Left renal pelvis (tissue), 4 donors: ENCODE measurements around the gene PID1. TPM values are rescaled to one million over a fixed set of nuclear protein-coding genes. Genes with fewer than 3 reads are reported as not detected.

Source experiments
- DNase-seq, 4 donors: peaks; one replicate each; pipeline ENCODE4 v3.0.0-alpha.2; 2013; ENCODE audit warnings: low read depth in 4 of 4, low spot score in 3 of 4
- polyA plus RNA-seq, 4 donors: library from polyadenylated mRNA; unstranded; fragments of 120-200 nt; gene quantifications; one replicate each; pipeline ENCODE4 v1.2.1, GENCODE V29; 2013; ENCODE audit not compliant: insufficient read length in 4 of 4

PID1 gene
- polyA plus RNA-seq, 4 donors = 4.1 to 23.0 (median 10.1) TPM

- DNase-seq = no peak
Observed at GRCh38 chr2:229129738-229130371, 141.2 kb downstream of the PID1 start.

GRCh38 chr2:229127471-229127870 lies 143.6 kb downstream of the PID1 start:
- DNase-seq = no peak

- DNase-seq = no peak
Observed at GRCh38 chr2:229126066-229126465, 145.0 kb downstream of the PID1 start.

- DNase-seq = peak; percentile 12 to 52 (median 20)
Observed at GRCh38 chr2:229124136-229124535, 147.0 kb downstream of the PID1 start.

GRCh38 chr2:229118927-229119326 lies 152.2 kb downstream of the PID1 start:
- DNase-seq = no peak

GRCh38 chr2:229118336-229118735 lies 152.8 kb downstream of the PID1 start:
- no peak for DNase-seq

GRCh38 chr2:229111744-229112143 lies 159.3 kb downstream of the PID1 start:
- DNase-seq = no peak

- no peak for DNase-seq
Observed at GRCh38 chr2:229109195-229109594, 161.9 kb downstream of the PID1 start.

- DNase-seq = no peak
Observed at GRCh38 chr2:229107601-229108000, 163.5 kb downstream of the PID1 start.

- no peak for DNase-seq
Observed at GRCh38 chr2:229104974-229105387, 166.1 kb downstream of the PID1 start.

GRCh38 chr2:229104025-229104424 lies 167.1 kb downstream of the PID1 start:
- DNase-seq = no peak

GRCh38 chr2:229101314-229101713 lies 169.8 kb downstream of the PID1 start:
- DNase-seq = no peak

- DNase-seq = no peak
Observed at GRCh38 chr2:229099231-229099630, 171.9 kb downstream of the PID1 start.

GRCh38 chr2:229098801-229099200 lies 172.3 kb downstream of the PID1 start:
- DNase-seq = no peak

- no peak for DNase-seq
Observed at GRCh38 chr2:229096409-229097066, 174.5 kb downstream of the PID1 start.

GRCh38 chr2:229095472-229095871 lies 175.6 kb downstream of the PID1 start:
- DNase-seq = no peak

- DNase-seq = no peak
Observed at GRCh38 chr2:229090225-229090624, 180.9 kb downstream of the PID1 start.

- no peak for DNase-seq
Observed at GRCh38 chr2:229089776-229090175, 181.3 kb downstream of the PID1 start.

GRCh38 chr2:229088966-229089700 lies 182.0 kb downstream of the PID1 start:
- no peak for DNase-seq

GRCh38 chr2:229088517-229088913 lies 182.6 kb downstream of the PID1 start:
- DNase-seq = no peak

- DNase-seq = no peak
Observed at GRCh38 chr2:229087843-229088516, 183.1 kb downstream of the PID1 start.
